Mucosa of gallbladder (tissue), 1 donor: ENCODE data around the gene FAM83B. TPM values are rescaled to one million over a fixed set of nuclear protein-coding genes. Genes with fewer than 3 reads are reported as not detected.
"Not testable (repeated sequence)": the region's sequence is repeated elsewhere in the genome, so short reads cannot be mapped to it uniquely, and the experiment has no call there.

ENCODE experiments used
- DNase-seq: peaks from one replicate; pipeline ENCODE4 v3.0.0-alpha.2; 2020; ENCODE audit warnings: low spot score
- total RNA-seq: library from RNA; stranded (reverse); gene quantifications from one replicate; pipeline ENCODE4 v1.2.1, GENCODE V29; 2021
- donor health status: DM: no; HTN: no; CAD: no.

FAM83B gene
- total RNA-seq, 1 donor from 2014 or later, result 14.5 TPM

DNA sequence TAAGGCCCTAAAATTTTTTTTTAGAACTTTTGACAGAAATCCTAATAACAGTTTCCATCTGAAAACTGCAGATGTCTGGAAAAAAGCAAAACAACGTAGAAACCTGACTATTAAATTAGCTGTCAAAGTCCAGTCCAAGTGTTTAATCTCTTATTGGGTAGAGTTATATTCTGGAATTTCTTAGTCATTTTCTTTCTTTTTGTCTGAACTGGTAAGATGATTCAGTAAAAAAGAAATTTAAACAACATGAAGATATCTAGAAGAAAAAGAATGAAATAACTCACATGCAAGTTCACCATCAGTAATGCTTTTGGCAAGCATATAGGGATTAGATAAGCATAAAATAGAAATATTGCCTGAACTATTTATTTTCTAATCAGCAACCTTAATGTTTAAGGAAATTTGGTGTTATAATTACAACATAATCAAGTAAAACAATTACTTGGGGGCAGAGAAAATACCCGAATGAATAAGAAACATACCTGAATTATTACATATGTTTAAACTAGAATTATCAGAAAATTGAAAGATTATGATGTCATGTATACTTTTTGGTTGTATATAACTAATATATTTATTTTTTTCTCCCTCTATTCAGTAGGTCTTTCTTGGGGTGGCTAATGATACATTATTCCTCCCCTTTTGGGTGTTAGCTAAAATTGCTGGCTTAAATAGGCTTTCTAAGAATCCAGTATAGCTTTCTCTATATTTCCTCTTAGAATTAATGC, 51.1 kb downstream of the FAM83B start:
- no peak for DNase-seq

DNA sequence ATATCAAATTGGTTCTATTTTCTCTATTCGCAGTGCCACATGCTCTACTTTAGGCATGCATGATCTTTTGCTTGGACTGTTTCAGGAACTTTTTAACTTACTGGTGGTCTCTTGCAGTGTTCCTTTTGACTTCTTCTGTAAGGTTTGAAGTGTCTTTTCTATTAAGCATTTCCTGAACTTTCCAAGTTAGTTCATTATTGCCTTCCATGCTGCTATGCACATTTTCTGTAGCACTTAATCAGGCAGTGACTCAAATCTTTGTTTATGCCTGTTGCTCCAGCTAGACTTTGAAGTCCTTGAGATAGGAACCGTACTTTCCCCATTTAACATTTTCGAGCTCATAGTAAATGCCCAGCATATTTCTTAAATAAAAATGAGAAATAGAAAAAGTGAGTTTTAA, 52.2 kb downstream of the FAM83B start:
- DNase-seq, result no peak

DNA sequence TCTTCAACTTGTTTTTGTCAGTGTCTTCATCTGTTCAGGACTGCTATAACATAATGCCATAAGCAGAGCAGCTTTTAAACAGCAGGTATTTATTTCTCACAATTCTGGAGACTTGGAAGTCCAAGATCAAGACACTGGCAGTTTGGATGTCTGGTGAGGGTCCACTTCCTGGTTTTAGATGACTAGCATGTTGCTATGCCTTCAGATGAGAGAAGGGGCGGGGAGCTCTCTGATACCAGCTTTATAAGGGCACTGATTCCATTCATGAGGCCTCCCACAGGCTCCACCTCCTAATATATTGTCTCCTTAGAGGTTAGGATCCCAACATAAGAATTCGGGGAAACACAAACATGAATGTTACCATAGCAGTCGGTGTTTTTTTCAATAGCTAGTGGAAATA, 52.9 kb downstream of the FAM83B start:
- DNase-seq, result no peak

DNA sequence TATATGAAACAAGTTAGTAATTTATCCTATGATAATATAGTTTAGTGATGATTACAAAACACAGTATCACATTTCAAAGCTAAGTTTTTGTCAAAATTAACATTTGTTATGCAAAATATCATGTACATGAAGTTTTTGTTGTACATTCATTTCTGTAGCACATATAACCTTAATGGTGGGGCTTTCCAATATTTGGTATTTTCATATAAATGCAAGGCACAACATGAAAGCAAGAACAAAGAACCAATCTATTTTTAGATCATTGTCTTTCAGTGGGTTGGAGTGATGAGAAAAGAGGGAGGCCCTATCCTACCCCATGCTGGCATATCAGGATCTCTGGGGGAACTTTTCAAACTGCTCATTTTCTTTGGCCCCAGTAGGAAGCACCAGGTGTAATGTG, 53.4 kb downstream of the FAM83B start:
- no peak for DNase-seq

DNA sequence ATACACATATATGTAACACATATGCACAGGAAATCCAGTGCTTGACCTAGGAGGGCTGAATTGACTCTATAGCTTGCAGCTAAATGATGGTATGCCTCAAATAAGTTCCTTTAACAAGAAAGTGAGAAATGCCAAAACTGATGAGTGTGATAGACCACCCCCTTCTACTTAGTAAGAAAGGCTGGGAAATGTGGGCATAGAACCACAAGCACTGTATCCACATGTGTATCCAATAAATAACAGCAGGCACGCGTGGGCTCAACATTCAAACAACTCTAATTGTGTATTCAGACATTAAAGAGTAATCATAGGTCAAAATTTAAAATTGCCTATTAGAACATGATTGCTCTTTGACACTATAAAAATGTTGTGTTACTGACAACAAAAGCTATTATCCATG, 54.1 kb downstream of the FAM83B start:
- no peak for DNase-seq

DNA sequence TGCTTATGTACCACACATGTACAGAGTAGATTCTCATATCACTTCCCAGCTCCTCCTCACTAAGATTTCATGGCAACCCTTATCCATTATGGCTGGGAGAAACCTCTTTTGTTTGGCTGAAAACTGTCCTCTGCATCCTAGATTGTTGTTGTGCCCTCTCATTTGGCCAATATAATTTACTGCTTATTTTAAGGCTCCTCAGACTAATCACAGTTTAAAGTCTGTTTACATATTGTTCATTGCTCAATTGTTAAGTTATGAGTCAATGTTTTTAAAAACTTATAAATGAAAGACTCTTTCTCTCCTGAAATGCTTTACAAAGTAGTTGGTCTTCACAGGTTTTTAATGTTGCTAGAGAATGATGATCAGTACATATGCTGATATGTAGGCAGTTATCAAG, 57.3 kb downstream of the FAM83B start:
- no peak for DNase-seq

DNA sequence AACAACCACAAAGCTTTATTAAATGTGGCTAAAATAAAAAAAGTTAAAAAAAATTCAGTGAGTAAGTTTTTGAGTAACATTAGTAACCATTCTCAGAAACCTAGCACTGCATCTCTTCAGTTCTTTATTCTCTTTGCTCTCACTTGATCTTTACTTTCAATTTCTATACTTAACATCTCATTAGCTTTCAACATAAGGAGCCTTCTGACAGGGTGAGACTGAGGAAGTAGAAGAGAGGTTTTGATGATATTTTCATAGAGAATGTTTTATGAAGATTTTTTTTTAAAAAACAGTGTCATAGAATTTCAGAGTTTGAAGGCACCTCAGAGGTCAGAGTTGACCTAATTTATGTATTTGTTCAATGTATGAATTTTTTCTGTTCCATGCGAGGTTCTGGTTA, 60.8 kb downstream of the FAM83B start:
- no peak for DNase-seq

DNA sequence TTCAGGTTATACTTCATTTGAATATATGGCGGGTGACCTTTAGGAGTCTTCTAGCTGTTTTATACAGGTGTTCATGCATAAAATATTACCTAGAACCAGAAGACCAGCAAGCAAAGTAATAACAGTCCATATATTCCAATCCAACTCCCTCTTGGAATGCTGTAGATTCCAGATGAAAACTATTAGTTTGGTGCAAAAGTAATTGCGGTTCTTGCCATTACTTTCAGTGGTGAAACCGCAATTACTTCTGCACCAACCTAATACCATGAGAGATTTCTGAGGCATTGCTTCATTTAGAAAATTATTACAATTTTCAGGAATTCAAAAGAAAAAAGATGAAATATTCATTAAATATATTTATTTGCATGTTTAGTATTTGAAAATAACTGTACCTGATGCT, 62.6 kb downstream of the FAM83B start:
- DNase-seq, result no peak

DNA sequence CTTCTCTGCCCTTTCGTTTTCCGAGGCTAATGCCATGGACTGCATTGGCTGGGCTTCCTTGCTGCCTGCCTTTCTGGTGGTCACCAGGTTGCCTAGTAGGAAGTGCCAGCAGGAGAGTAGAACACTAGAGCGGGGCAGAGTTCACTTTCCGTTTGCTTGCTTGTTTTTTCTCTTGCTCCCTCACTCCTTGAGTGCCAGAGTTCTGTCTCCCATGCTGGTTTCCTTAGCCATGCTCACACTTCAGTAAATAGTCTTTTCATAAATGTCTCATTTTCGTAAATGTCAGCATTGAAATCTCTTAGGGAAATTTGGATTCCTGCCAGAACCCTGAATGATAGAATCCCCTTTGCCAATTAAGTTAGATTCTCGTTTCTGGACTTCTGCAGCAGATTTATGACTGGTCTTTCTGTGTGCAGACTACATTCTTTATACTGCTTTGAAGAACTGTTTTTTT, 63.9 kb downstream of the FAM83B start:
- DNase-seq, result no peak

DNA sequence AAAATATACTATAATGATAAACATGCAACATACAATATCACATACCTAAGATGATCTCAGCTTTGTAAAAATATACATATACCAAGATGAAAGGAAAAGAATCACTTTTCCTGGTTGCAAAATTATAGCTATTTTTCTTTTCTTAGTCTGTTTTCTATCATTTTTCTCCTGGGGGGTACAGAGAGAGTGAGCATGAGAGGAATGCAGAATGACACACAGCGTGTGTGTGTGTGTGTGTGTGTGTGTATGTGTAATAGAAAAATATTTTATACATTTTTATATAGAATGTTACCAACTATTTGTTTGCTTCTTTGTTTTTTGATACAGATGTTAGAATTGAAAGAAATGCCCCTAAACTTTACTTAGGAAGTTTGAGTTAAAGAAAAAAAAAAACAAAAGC, 64.3 kb downstream of the FAM83B start:
- no peak for DNase-seq

DNA sequence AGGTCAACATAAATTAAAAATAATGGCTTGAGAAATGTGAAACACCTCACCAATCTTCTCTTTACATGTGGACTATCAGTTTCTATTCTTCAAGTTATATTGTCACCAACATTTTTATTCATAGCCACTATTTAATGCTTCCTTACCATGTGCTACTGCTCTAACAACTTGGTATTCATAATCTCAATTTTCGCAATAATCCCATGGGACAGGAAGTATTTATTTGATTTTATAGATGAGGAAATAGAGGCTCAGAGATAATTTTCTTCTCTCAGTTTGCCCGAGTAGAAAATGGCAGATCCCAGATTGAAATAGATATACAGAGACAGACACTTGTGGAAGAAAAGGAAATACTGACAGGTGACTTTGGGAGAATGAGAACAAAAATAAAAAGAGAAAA, 66.6 kb downstream of the FAM83B start:
- DNase-seq, result no peak

DNA sequence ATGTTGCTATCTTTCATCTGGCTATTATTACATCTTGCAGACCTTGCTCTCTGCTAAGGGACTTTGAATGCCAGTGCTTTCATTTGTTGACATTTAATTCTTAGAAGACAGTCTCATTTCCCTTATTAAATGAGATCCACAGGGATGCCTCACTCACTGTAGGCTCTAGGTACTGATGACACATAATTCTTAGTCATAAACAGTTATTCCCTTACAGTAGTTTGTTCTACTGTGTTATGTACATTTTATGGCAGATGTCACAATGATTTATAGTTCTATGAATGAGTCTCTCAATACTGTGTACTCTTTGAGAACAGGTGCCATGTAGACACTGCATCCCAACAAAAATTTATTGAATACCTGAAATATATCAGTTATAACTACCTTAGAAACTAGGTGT, 70.3 kb downstream of the FAM83B start:
- DNase-seq, result no peak

DNA sequence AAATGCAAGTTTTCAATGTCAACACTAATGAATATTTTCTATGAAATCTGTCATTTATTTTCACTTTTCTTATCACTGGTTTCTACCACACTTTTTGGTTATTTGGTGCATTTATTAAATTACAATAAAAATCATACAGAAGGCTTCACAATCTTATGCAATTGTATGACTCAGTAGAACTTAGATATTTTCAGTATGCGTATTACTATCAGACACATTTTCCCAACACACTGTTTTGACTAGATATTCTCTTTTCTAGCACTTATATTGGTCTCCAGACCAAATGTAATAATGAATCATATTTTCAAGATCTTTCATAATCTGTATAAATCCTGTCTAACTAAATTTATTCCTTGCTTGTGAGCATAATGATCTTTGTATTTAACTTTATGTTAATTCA, 74.1 kb downstream of the FAM83B start:
- no peak for DNase-seq

DNA sequence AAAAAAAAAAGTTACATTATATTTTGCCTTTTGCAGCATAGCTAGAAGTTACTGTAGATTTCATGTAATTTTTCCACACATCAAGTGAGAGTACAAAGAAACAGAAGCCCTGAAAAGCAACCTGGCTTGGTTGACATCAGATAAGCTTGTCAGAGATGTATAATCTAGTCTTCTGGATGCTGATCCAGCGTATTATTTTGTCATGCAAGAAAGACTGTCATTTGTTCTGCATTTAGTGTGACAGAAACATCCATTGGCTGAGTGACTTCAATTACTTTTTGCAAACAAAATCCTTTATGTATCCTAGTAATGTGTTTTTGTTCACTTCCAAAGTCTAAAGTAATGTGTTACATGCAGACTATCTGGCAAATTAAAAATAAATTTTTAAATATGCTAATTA, 75.3 kb downstream of the FAM83B start:
- no peak for DNase-seq

DNA sequence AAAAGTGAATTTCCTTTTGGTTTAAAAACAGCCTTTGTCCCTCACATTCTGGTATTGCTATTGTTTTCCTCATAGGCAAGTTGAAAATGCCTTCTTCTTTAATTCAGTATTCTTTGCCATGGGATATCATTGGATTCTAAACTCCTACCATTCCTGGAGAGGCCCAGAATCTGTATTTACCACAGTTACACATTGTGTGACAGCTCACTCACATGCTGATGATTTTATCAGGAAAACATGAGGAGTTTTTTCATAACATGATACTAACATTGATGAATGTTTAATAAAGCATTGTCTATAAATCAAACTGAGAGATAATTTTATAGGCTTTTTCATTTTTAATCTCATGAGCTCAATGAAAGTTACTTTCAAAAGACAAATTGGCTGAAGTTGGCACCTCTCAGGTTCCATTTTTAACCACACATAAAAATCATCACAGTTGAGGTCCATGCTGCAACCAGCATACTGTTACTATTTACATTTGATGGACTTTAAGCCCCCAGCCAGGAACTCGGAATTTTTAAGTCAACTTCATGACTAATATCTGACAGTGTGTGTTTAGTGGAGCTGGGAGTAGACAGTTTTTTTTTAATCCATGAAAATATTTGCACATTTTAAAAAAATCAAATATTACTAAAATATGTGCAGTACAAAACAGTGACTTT, 82.8 kb downstream of the FAM83B start:
- no peak for DNase-seq

DNA sequence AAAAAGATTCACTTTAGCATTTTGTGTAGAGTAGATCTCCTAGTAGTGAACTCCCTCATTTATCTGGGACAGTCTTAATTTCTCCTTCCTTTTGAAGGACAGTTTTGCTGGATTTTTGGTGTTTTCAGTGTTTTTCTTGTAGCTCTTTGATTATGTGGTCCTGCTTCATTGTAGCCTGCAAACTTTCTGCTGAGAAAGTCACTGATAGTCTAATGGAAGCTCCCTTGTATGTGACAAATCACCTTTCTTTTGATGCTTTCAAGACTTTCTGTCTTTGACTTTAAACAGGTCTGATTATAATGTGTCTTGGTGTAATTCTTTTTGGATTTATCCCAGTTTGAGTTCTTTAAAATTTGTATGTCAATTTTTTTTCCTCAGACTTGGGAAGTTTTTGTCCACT, 86.1 kb downstream of the FAM83B start:
- DNase-seq, result no peak

DNA sequence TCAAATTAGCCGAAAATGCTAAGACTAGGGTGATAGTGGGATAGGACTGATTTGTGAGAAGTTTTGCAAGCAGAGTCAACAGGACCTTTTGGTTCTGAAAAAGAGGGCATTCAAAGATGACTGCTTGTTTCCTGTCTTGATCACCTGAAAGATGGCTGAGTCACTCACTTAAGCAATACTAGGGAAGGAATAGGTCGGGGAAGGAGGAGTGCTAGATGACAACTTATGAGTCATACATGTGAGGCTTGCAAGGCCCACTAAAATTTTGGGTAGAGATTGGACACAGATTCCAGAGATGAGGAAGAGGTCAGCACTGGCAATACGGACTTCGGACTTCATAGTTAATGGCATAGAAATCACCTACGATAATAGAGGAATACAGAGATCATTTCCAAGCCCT, 89.2 kb downstream of the FAM83B start:
- no peak for DNase-seq

DNA sequence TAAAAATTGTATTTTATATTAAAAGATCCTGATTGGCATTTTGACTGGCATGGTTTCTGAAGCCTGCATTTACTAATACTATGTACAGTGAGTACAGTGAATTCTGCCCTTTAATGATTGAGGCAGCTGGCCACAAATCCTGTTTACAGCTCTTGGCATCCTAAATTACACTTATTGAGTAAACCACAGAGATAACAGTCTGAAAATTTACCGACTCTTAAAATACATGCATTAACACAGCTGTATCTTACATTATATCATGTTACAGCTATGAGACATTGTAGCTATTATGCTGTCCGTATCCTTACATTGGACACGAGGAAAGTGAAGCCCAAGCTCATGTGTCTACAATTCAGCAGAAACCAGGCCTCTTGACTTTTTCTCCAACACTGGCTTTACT, 90.8 kb downstream of the FAM83B start:
- no peak for DNase-seq

DNA sequence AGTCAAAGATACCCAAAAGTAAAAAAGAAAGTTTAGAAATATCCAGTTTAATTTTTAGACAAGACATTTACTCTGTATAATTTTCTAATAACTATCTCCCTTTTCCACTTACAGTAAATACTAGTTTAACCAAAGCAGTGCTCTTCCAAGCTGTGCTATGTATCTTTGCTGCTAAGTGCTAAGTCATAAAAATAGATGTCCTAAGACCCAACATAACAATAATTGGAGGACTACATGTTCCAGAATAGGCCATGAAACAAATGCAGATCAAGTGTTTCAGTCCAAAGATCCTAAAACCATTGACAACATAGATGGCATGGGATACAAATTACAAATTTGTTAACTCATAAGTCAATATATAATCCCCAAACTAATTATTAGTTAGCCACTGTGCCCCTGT, 111.1 kb downstream of the FAM83B start:
- no peak for DNase-seq

DNA sequence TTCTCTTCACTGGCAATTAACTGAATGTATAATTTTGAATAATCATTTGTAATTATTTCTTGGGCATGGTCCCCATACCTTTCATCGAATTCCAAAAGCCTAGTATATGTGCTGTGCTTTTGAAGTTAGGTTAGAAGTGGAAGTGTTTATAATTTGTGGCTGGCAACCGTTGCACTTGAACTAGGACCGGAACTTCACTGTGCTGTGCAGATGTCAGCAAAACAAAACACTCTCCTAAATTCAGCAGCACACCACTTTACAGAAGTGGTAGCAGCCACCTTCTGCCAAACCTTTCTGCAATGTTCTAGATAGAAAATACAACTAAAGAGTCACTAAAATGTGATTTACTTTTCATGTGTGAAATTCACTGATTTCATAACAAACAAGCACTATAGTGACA, 111.9 kb downstream of the FAM83B start:
- no peak for DNase-seq

DNA sequence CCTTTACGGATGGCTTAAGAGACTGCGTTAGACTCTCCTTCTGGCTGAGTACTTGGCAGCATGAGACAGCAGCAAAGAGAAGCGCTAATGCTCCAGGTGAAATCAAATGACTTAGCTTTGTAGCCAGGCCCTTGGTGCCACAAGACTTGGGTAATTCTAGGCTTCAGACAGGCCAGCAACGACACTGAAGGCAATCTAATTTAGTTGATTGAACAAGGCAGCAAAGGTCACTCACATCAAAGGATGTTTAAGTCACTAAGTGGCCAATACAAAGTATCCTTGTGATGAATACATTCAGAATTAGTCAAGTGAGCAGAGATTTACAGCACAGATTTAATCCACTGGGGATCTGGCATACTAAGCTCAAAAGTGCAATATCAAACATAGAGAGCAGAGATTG, 113.2 kb downstream of the FAM83B start:
- no peak for DNase-seq

DNA sequence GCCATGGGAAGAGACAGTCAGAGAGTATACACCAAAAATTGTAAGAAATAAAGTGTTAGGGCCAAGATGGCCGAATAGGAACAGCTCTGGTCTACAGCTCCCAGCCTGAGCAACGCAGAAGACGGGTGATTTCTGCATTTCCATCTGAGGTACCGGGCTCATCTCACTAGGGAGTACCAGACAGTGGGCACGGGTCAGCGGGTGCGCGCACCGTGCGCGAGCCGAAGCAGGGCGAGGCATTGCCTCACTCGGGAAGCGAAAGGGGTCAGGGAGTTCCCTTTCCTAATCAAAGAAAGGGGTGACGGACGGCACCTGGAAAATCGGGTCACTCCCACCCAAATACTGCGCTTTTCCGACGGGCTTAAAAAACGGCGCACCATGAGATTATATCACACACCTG, 114.8 kb downstream of the FAM83B start:
- not testable (repeated sequence) for DNase-seq

DNA sequence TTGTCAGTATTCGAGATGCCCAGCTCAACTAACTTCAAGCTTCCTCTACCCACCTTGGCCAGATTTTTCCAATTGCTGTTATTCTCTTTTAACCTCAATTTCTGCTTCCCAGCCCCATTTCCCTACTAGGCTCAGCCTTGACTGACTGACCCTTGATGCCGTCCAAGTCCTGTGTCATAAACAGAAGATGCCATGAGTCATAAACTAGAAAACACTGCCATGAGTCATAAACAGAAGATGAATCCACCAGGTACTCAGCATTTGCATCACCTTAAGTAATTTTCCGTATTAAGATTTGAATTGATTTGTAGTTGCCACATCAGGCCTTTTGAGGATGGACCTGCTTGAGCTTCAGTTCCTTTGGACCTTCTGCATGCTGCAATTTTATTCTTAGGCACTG, 123.8 kb downstream of the FAM83B start:
- DNase-seq, result no peak

DNA sequence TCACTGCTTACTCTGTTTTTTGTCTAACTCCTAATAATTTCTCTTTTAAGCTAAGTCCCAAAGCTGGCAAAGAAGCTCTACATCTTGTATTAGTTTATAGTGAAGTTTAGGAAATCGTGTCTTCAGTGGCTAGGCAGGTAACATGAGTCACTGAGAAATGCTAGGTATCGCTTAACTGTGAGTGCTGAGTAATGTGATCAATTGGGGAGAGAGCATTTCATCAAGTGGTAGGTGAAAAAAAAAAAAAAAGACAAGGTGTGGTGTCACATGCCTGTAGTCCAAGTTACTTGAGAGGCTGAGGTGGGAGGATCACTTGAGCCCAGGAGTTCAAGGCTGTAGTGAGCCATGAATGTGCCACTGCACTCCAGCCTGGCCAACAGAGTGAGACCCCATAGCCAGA, 125.3 kb downstream of the FAM83B start:
- DNase-seq, result no peak
